ENCODE data around the gene LTBP3.
A peak's percentile ranks its signal among the peaks of the same experiment; 100 is the strongest.

The LTBP3 gene

GRCh38 chr11:65491614-65492386 is 66.4 kb downstream of the LTBP3 start:
- peak; percentile 88 for DNase-seq

- DNase-seq = no peak
Observed at GRCh38 chr11:65491163-65491465, 67.0 kb downstream of the LTBP3 start.

- no peak for DNase-seq
Observed at GRCh38 chr11:65489706-65490320, 68.3 kb downstream of the LTBP3 start.

GRCh38 chr11:65489035-65489705 is 69.0 kb downstream of the LTBP3 start:
- no peak for DNase-seq

All from NCI-H510A (cell line).